Keratinocyte (primary cell): ENCODE results near the gene MALAT1. TPM values are rescaled to one million over a fixed set of nuclear protein-coding genes. Genes with fewer than 3 reads are reported as not detected.
"Not testable (repeated sequence)": the region's sequence is repeated elsewhere in the genome, so short reads cannot be mapped to it uniquely, and the experiment has no call there.

ENCODE experiments used
- DNase-seq: peaks from one replicate; pipeline ENCODE4 v3.0.0-alpha.2; 2011; ENCODE audit warnings: low read depth, missing footprints, low spot score
- FAIRE-seq: peaks from 2 replicates; lab custom pipeline; 2011; peaks lifted over from hg19 to GRCh38; lab: Jason Lieb, UNC
- H2AFZ ChIP-seq: 2 replicates; pipeline ENCODE4 v1.6.0; 2012; ENCODE audit warnings: low read length, control low read depth, inconsistent platforms; ENCODE audit not compliant: control insufficient read depth
- H3K27ac ChIP-seq: 2 replicates; pipeline ENCODE4 v1.5.1; 2011; ENCODE audit warnings: low read length; ENCODE audit not compliant: control insufficient read depth, insufficient read depth
- H3K27me3 ChIP-seq: 3 replicates; pipeline ENCODE4 v1.6.0; 2011; ENCODE audit warnings: low read length; ENCODE audit not compliant: control insufficient read depth, insufficient read depth; ENCODE audit errors: extremely low read depth
- H3K36me3 ChIP-seq, 2 experiments: 2 replicates in 1 of 2; 3 replicates in 1 of 2; pipeline ENCODE4 v1.5.1; 2011; ENCODE audit warnings: low read length in 2 of 2, mild to moderate bottlenecking in 1 of 2; ENCODE audit not compliant: control insufficient read depth in 2 of 2, insufficient read depth in 2 of 2; ENCODE audit errors: extremely low read depth in 1 of 2
- H3K4me1 ChIP-seq: 3 replicates; pipeline ENCODE4 v1.5.1; 2011; ENCODE audit warnings: low read length; ENCODE audit not compliant: control insufficient read depth, insufficient read depth; ENCODE audit errors: extremely low read depth
- H3K4me2 ChIP-seq: 3 replicates; pipeline ENCODE4 v1.6.0; 2011; ENCODE audit warnings: low read depth, low read length; ENCODE audit not compliant: control insufficient read depth, insufficient read depth; ENCODE audit errors: extremely low read depth
- H3K4me3 ChIP-seq, 3 experiments: fragments of 200-600 bp in 1 of 3; sonication (generic) in 1 of 3; 2 replicates in 2 of 3; 3 replicates in 1 of 3; pipeline ENCODE4 v1.5.1; 2011 to 2016; ENCODE audit warnings: low read length in 3 of 3, mild to moderate bottlenecking in 3 of 3, control low read depth in 2 of 3, inconsistent platforms in 1 of 3, low read depth in 1 of 3, mixed read lengths in 1 of 3, mixed run types in 1 of 3, moderate library complexity in 1 of 3; ENCODE audit not compliant: control insufficient read depth in 2 of 3, insufficient read depth in 2 of 3; ENCODE audit errors: extremely low read depth in 1 of 3
- H3K79me2 ChIP-seq: 2 replicates; pipeline ENCODE4 v1.6.0; 2012; ENCODE audit warnings: low read length; ENCODE audit not compliant: control insufficient read depth, insufficient read depth
- H3K9ac ChIP-seq: 3 replicates; pipeline ENCODE4 v1.6.0; 2011; ENCODE audit warnings: low read length; ENCODE audit not compliant: control insufficient read depth, insufficient read depth; ENCODE audit errors: extremely low read depth
- H3K9me1 ChIP-seq: 3 replicates; pipeline ENCODE4 v1.6.0; 2011; ENCODE audit warnings: low read length; ENCODE audit not compliant: control insufficient read depth, insufficient read depth; ENCODE audit errors: extremely low read depth
- H3K9me3 ChIP-seq: 2 replicates; pipeline ENCODE4 v1.5.1; 2012; ENCODE audit warnings: low read depth, low read length; ENCODE audit not compliant: control insufficient read depth
- H4K20me1 ChIP-seq: 3 replicates; pipeline ENCODE4 v1.6.0; 2011; ENCODE audit warnings: low read length; ENCODE audit not compliant: control insufficient read depth, insufficient read depth; ENCODE audit errors: extremely low read depth
- CTCF ChIP-seq, 3 experiments: IDR thresholded peaks in 1 of 3; conservative IDR thresholded peaks in 1 of 3; optimal IDR thresholded peaks in 1 of 3; 2 replicates in 2 of 3; 3 replicates in 1 of 3; pipeline versions ENCODE3 to v1.5.1; 2011; ENCODE audit warnings: low read length in 3 of 3, mild to moderate bottlenecking in 3 of 3, moderate library complexity in 2 of 3, control low read depth in 1 of 3, inconsistent platforms in 1 of 3; ENCODE audit not compliant: insufficient read depth in 2 of 3; ENCODE audit errors: extremely low read depth in 1 of 3
- EZH2 ChIP-seq: IDR thresholded peaks from one replicate; pipeline ENCODE4 v1.6.1; 2012; ENCODE audit warnings: inconsistent platforms, mild to moderate bottlenecking, low read length, moderate library complexity
- dilution Hi-C: fragments of 300-500 bp; cut with MboI; formaldehyde crosslinking; loops from one replicate; pipeline ENCODE4 v1.7.0; 2020; ENCODE audit warnings: low sequenced_read_pairs; ENCODE audit not compliant: extremely low pct_ligation_motif_present
- polyA plus RNA-seq, 5 experiments: library from polyadenylated mRNA; depleted of rRNA in 3 of 5; stranded (reverse) in 3 of 5; stranded (forward) in 1 of 5; unstranded in 1 of 5; fragments of >200 nt; gene quantifications; 1 replicate in 1 of 5; 2 replicates in 3 of 5; 3 replicates in 1 of 5; pipeline versions ENCODE4 v1.2.1 to v1.2.3, GENCODE V29; 2011 to 2012; ENCODE audit warnings: missing spikeins in 2 of 5, low read depth in 1 of 5, low replicate concordance in 1 of 5

The MALAT1 gene
- polyA plus RNA-seq, 1 donor (not counting 4 experiments of a cell fraction or from before 2014, with no cell fraction given), result 1,768 TPM

- no peak overlapping the region for H3K9ac ChIP-seq
- no peaks in the 10 kb centered on the region for H3K9me3 ChIP-seq
- no peaks in the 10 kb centered on the region for H3K36me3 ChIP-seq
- no peak for FAIRE-seq
- H3K4me1 ChIP-seq, result peaks cover 9% of the 10 kb centered on the region
- DNase-seq, result no peak
- TF ChIP-seq CTCF (optimal IDR thresholded peaks at IDR 0.05 in 1 of 3, IDR thresholded peaks at IDR 0.05 in 1 of 3, conservative IDR thresholded peaks at IDR 0.05 in 1 of 3; ENCODE audit: extremely low read depth in 1 of 3, insufficient read depth in 2 of 3, low read length in 3 of 3), result no peak
- TF ChIP-seq EZH2, result no peak
- dilution Hi-C loops, result no loop called here
- no peaks in the 10 kb centered on the region for H3K79me2 ChIP-seq
- no peaks in the 10 kb centered on the region for H3K27me3 ChIP-seq
- no peak overlapping the region for H3K4me2 ChIP-seq
- H4K20me1 ChIP-seq, result no peaks in the 10 kb centered on the region
- H3K27ac ChIP-seq, result no peak overlapping the region
- H2AFZ ChIP-seq, result no peak overlapping the region
- no peak overlapping the region for H3K4me3 ChIP-seq
- peaks cover 3% of the 10 kb centered on the region for H3K9me1 ChIP-seq
These were observed 39.3 kb upstream of the MALAT1 start for GRCh38 chr11:65459552-65459951.

- H3K36me3 ChIP-seq, H3K4me3 ChIP-seq, H3K79me2 ChIP-seq, H3K4me2 ChIP-seq, DNase-seq, H3K9me1 ChIP-seq, H3K4me1 ChIP-seq, H3K9me3 ChIP-seq, H3K27me3 ChIP-seq, H4K20me1 ChIP-seq, H3K27ac ChIP-seq, FAIRE-seq, H3K9ac ChIP-seq, H2AFZ ChIP-seq, dilution Hi-C loops: not testable (repeated sequence)
These were observed 33.4 kb upstream of the MALAT1 start for GRCh38 chr11:65465471-65465870.

- H4K20me1 ChIP-seq, H3K9me3 ChIP-seq, H3K27ac ChIP-seq, H3K9ac ChIP-seq, H3K27me3 ChIP-seq, H3K4me2 ChIP-seq, H3K36me3 ChIP-seq, DNase-seq, H2AFZ ChIP-seq, H3K79me2 ChIP-seq, H3K4me3 ChIP-seq, FAIRE-seq, dilution Hi-C loops, H3K9me1 ChIP-seq: not testable (repeated sequence)
- peaks cover 16% of the 10 kb centered on the region for H3K4me1 ChIP-seq
These were observed 31.5 kb upstream of the MALAT1 start for GRCh38 chr11:65467306-65467705.
